ENCODE data around the gene UBE2D1.
"Not testable (repeated sequence)": the region's sequence is repeated elsewhere in the genome, so short reads cannot be mapped to it uniquely, and the experiment has no call there.

The UBE2D1 gene

GRCh38 chr10:58384999-58385783, 50.4 kb downstream of the UBE2D1 start, which contains the start of gene TFAM:
Gene TFAM (plus strand): TSS chr10:58385410. CDS start chr10:58385548, 138 bp downstream.
- DNase-seq = peak; percentile 97

DNA sequence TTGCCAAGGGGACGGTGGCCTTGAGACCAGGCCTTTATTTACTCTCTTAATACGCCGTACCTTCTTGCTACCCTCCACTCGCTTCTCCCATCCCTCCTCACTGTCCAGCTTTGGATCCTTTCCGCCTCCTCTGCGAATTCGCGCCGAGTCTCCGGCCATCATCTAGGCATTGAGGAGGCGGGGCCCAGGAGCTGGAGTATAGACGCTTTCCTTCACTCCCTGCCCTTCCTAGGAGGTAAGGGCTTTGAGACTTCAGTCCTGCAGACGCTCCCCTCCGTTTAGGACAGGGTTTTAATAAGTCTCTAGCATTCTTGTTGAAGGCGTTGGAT, 50.9 kb downstream of the UBE2D1 start:
- peak; percentile 36 for DNase-seq

- DNase-seq = no peak
These were observed 54.2 kb downstream of the UBE2D1 start for GRCh38 chr10:58389024-58389423.

DNA sequence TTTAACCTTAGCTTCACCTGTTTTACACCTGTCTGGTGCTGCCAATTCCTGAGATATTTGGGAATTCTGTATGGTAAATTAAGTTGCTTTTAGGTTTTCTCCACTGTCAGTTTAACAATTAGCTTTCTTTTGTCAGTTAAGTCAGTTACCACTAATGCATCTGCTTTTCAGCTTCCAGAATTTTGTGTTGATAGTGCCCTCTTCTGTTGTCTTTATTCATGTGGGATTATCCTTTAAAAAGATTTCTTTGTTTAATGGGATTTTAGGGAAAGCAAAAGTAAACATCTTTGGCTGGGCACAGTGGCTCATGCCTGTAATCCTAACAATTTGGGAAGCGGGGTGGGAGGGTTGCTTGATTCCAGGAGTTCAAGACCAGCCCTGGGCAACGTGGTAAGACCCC, 58.5 kb downstream of the UBE2D1 start:
- no peak for DNase-seq

DNA sequence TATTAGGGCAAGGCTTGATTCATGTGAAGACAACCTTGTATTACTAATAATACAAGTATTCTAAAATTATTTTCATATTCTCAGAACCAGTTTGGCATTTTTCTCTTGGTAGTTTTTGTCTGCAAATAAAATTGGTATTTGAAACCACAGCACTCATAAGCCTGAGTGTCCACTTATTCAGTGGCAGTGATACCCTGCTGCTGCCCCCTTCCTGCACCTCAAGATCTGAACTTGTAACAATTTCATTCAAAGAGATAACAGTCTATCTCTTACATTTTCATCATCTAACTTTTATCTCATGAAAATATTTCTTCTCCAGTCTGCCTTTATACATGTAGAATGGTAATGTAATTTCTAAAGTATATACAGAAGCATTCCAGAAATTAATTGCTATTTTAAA, 59.7 kb downstream of the UBE2D1 start:
- DNase-seq = no peak

DNA sequence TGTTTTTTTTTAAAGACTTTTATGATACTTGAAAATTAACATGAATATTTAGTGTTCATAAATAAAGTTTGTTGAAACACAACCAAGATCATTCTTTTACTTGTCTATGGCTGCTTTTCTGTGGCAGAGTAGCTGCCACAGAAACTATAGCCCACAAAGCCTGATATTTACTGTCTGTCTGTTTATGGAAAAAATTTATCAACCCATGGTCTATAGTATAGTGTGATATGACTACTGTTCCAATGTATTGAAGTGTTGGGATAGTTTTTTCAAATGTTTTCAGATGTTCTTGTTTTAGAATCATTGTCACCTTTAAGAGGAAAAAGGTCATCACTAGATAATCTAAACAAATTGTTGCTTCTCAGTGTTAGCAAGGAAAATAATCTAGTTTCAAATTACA, 61.3 kb downstream of the UBE2D1 start:
- no peak for DNase-seq

DNA sequence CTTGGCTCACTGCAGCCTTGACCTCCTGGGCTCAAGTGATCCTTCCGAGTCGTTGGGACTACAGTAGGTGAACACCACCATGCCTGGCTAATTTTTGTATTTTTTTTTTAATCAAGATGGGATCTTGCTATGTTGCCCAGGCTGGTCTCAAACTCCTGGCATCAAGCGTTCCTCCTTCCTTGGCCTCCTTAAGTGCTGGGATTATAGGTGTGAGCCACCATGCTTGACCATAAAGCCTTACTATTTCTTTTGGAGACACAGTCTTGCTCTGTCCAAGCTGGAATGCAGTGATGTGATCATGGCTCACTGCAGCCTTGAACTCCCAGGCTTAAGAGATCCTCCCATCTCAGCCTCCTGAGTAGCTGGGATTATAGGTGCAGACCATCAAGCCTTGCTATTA, 63.0 kb downstream of the UBE2D1 start:
- no peak for DNase-seq

DNA sequence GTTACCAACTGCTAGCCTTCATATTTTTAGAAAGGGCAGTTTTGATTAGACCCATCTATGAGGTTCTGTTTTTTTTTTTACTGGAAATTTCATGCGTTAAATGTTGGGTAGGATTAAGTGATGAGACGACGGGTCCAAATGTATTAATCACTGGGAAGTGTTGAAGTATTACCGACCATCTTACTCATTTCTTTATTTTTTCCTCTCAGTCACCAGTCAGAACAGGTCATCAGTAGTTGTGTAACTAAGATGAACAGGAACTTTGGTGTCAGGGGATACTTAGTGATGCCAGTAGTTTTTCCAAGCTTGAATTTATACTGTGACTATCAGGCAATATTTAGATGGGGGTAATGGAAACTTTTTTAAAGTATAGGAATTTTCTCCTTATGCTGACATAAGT, 64.6 kb downstream of the UBE2D1 start:
- no peak for DNase-seq

DNA sequence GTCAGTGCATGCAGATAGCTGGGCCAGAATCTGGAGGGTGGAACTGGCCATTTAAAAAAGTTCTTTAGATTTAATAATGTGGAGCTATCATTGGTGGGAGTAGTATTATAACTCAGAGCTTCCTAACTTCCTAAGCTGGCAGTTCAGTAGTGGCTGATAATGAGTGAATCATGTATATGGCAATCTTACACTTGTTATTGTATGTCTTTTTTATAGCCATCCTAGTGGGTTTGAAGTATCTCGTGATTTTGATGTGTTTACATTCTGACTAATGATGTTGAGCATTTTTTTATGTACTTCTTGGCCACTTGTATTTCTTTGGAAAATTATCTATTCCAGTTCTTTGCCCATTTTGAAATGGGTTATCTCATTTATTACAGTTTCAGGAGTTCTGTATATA, 65.8 kb downstream of the UBE2D1 start:
- no peak for DNase-seq

GRCh38 chr10:58404001-58404400, 69.2 kb downstream of the UBE2D1 start:
- DNase-seq = no peak

DNA sequence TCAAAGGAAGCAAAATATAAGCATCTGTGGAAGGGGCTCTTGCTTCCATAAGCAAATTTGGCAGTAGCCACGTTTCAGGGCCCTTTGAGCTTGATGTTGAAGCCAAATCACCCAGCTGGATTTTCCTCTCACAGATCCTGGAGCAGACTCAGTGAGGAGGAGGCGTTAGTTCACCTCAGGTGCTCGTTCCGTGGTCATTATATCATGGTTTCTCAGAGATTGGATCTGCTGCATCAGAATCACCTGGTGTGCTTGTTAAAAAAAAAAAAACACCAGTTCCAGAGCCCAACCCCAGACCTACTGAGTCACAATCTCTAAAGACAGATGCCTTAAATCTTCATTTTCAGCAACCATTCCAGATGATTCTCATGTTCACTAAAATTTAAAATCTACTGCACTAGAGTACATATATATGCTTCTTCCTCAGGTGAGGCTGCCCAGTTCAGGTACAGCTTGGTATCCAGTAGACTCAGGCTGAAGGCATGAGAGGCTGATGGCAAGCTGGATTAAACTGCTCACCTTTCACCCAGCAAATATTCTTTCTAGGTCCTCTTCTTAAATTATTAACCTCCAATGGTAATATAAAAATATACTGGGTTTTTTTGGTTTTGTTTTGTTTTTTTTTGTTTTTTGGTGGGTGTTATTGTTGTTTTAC, 75.3 kb downstream of the UBE2D1 start:
- no peak for DNase-seq

GRCh38 chr10:58412502-58412961, 77.7 kb downstream of the UBE2D1 start:
- DNase-seq = no peak

- no peak for DNase-seq
These were observed 79.7 kb downstream of the UBE2D1 start for GRCh38 chr10:58414270-58415041.

DNA sequence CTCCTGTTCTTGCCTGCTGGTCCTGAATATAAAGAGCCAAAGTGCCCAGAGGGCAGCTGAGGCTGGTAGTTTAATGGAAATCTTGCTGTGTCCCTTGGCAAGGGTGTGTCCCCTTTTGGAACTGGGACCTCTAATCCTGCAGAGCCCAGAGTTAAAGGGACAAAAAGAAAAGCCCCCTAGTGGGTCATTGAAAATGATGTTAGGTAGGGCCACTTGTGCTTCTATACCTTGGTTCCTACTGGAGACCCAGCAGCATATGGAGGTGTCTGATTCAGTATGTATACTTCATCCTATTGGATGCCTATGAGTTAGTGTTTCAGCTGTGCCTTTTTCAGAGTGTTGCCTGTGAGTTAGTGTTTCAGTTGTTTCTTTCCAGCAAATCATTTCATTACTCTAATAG, 81.0 kb downstream of the UBE2D1 start:
- no peak for DNase-seq

DNA sequence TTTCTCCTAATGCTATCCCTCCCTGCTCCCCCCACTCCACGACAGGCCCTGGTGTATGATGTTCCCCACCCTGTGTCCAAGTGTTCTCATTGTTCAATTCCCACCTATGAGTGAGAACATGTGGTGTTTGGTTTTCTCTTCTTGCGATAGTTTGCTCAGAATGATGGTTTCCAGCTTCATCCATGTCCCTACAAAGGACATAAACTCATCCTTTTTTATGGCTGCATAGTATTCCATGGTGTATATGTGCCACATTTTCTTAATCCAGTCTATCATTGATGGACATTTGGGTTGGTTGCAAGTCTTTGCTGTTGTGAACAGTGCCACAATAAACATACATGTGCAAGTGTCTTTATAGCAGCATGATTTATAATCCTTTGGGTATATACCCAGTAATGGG, 83.1 kb downstream of the UBE2D1 start:
- DNase-seq = not testable (repeated sequence)
